IMR-90 (cell line): ENCODE results near the gene VAV3. TPM values are rescaled to one million over a fixed set of nuclear protein-coding genes. Genes with fewer than 3 reads are reported as not detected.

Experiments used
- ATAC-seq: fragments of 200-7000 bp; cut with Tn5 transposase; 2 replicates; pipeline ENCODE4 v1.9.1; 2020; ENCODE audit warnings: low read depth, mild to moderate bottlenecking, moderate library complexity
- BruUV-seq: library from RNA; stranded (reverse); fragments of 400-500 nt; replicated peaks from 2 replicates; lab custom pipeline; 2021; lab: Mats Ljungman, UMichigan
- CTCF ChIA-PET: fragments of 300-600 bp; formaldehyde crosslinking; extraction: SDS; loops from one replicate; lab custom pipeline; 2021; ENCODE audit warnings: antibody characterized with exemption; lab: Yijun Ruan, JAX
- POLR2A ChIA-PET: fragments of 300-600 bp; sonication (Branson Sonifier 250); formaldehyde crosslinking; loops from one replicate; lab custom pipeline; 2022; ENCODE audit warnings: antibody characterized with exemption; ENCODE audit not compliant: unreplicated experiment; lab: Charles Lee
- DNase-seq: peaks from one replicate; pipeline ENCODE4 v3.0.0; 2013
- H2AFZ ChIP-seq: replicated peaks from 2 replicates; pipeline ENCODE3; 2013; ENCODE audit warnings: low read length, mild to moderate bottlenecking; ENCODE audit not compliant: poor library complexity
- H2AK5ac ChIP-seq: 2 replicates; pipeline ENCODE4 v1.6.1; 2013; ENCODE audit warnings: low read depth, low read length, inconsistent platforms
- H2AK9ac ChIP-seq: replicated peaks from 2 replicates; pipeline ENCODE3; 2013; ENCODE audit warnings: mild to moderate bottlenecking, low read depth, low read length, moderate library complexity; ENCODE audit not compliant: poor library complexity
- H2BK120ac ChIP-seq: 2 replicates; pipeline ENCODE4 v1.6.1; 2013; ENCODE audit warnings: low read depth, low read length, inconsistent platforms
- H2BK15ac ChIP-seq: 3 replicates; pipeline ENCODE4 v1.6.1; 2013; ENCODE audit warnings: low read depth, low read length, inconsistent platforms
- H2BK20ac ChIP-seq: 2 replicates; pipeline ENCODE4 v1.6.1; 2013; ENCODE audit warnings: low read depth, mild to moderate bottlenecking, inconsistent platforms, low read length, moderate library complexity
- H2BK5ac ChIP-seq: 2 replicates; pipeline ENCODE4 v1.6.1; 2013; ENCODE audit warnings: mild to moderate bottlenecking, low read depth, low read length, inconsistent platforms; ENCODE audit not compliant: poor library complexity, severe bottlenecking
- H3K14ac ChIP-seq: replicated peaks from 2 replicates; pipeline ENCODE4 v1.6.1; 2013; ENCODE audit warnings: low read depth, low read length, inconsistent platforms
- H3K18ac ChIP-seq: 2 replicates; pipeline ENCODE4 v1.6.1; 2013; ENCODE audit warnings: low read depth, low read length, control low read depth
- H3K23ac ChIP-seq: 2 replicates; pipeline ENCODE4 v1.6.1; 2013; ENCODE audit warnings: low read depth, low read length, inconsistent platforms
- H3K27ac ChIP-seq: 2 replicates; pipeline ENCODE4 v1.5.1; 2013; ENCODE audit warnings: mild to moderate bottlenecking, control low read depth, low read length; ENCODE audit not compliant: insufficient read depth
- H3K27me3 ChIP-seq: 2 replicates; pipeline ENCODE4 v1.6.1; 2013; ENCODE audit warnings: low read length; ENCODE audit not compliant: control insufficient read depth, insufficient read depth
- H3K36me3 ChIP-seq: 2 replicates; pipeline ENCODE4 v1.6.1; 2013; ENCODE audit warnings: low read length, mixed read lengths; ENCODE audit not compliant: control insufficient read depth, insufficient read depth
- H3K4ac ChIP-seq: 2 replicates; pipeline ENCODE4 v1.6.1; 2013; ENCODE audit warnings: low read depth, low read length, inconsistent platforms
- H3K4me1 ChIP-seq: 2 replicates; pipeline ENCODE4 v1.6.1; 2013; ENCODE audit warnings: low read length, mixed read lengths; ENCODE audit not compliant: control insufficient read depth, insufficient read depth
- H3K4me2 ChIP-seq: 2 replicates; pipeline ENCODE4 v1.6.1; 2013; ENCODE audit warnings: low read depth, mild to moderate bottlenecking, control low read depth, low read length, moderate library complexity
- H3K4me3 ChIP-seq: 2 replicates; pipeline ENCODE4 v1.5.1; 2013; ENCODE audit warnings: low read depth, mild to moderate bottlenecking, control low read depth, low read length, moderate library complexity; ENCODE audit not compliant: insufficient read depth
- H3K56ac ChIP-seq: 2 replicates; pipeline ENCODE4 v1.6.1; 2013; ENCODE audit warnings: low read length, inconsistent platforms; ENCODE audit not compliant: insufficient read depth; ENCODE audit errors: extremely low read depth
- H3K79me1 ChIP-seq, 2 experiments: 2 replicates each; pipeline ENCODE4 v1.6.1; 2013; ENCODE audit warnings: low read length in 2 of 2, inconsistent platforms in 1 of 2, low read depth in 1 of 2
- H3K9ac ChIP-seq: 2 replicates; pipeline ENCODE4 v1.6.1; 2013; ENCODE audit warnings: low read depth, low read length, control low read depth
- H3K9me1 ChIP-seq: 2 replicates; pipeline ENCODE4 v1.6.1; 2013; ENCODE audit warnings: low read length, inconsistent platforms; ENCODE audit not compliant: insufficient read depth
- H3K9me3 ChIP-seq: 2 replicates; pipeline ENCODE4 v1.6.1; 2013; ENCODE audit warnings: low read length; ENCODE audit not compliant: control insufficient read depth, insufficient read depth
- H4K20me1 ChIP-seq: 2 replicates; pipeline ENCODE4 v1.6.1; 2013; ENCODE audit warnings: low read length, inconsistent platforms; ENCODE audit not compliant: insufficient read depth
- H4K5ac ChIP-seq: 2 replicates; pipeline ENCODE4 v1.6.1; 2013; ENCODE audit warnings: mild to moderate bottlenecking, low read depth, low read length, control low read depth
- H4K8ac ChIP-seq, 2 experiments: 2 replicates each; pipeline ENCODE4 v1.6.1; 2013; ENCODE audit warnings: low read depth in 2 of 2, low read length in 2 of 2, control low read depth in 1 of 2, inconsistent platforms in 1 of 2
- H4K91ac ChIP-seq: 2 replicates; pipeline ENCODE4 v1.6.1; 2013; ENCODE audit warnings: low read depth, low read length, inconsistent platforms; ENCODE audit not compliant: insufficient read depth
- RAD21 ChIP-seq: IDR thresholded peaks from 2 replicates; pipeline ENCODE4 v1.6.1; 2012; ENCODE audit warnings: low read length, improper control_type of control experiment
- USF2 ChIP-seq: fragments of 150-350 bp; IDR thresholded peaks from 2 replicates; pipeline ENCODE4 v1.6.1; 2017; ENCODE audit warnings: mild to moderate bottlenecking, antibody characterized with exemption, low read length, low read depth
- WGBS, 2 experiments: methylation state at CpG; one replicate each; pipeline versions ENCODE4 v1.1.5 to v1.1.7; 2013; ENCODE audit warnings: missing lambda C conversion rate in 2 of 2; ENCODE audit not compliant: insufficient read length in 1 of 2; ENCODE audit errors: extremely low coverage in 2 of 2; 5-methylcytosine and 5-hydroxymethylcytosine counted together
- dilution Hi-C: fragments of 300-500 bp; cut with HindIII; formaldehyde crosslinking; loops from one replicate; pipeline ENCODE4 v1.14.3; 2018; ENCODE audit warnings: low sequenced_read_pairs; ENCODE audit not compliant: unreplicated experiment
- in situ Hi-C: fragments of 300-500 bp; cut with MboI; formaldehyde crosslinking; loops from 3 replicates; pipeline ENCODE4 v1.14.3; 2019; ENCODE audit warnings: low sequenced_read_pairs, inconsistent platforms, mixed read lengths
- intact Hi-C: fragments of 100-400 bp; cut with micrococcal nuclease; formaldehyde crosslinking; loops from 2 replicates; pipeline ENCODE4 v1.10.0; 2022
- polyA plus RNA-seq, 3 experiments: library from polyadenylated mRNA; depleted of rRNA; stranded (reverse); fragments of >200 nt; gene quantifications; 2 replicates each; pipeline ENCODE4 v1.2.3, GENCODE V29; 2012; ENCODE audit warnings: low replicate concordance in 1 of 3
- total RNA-seq: library from RNA; depleted of rRNA; stranded (reverse); fragments of >200 nt; gene quantifications from 2 replicates; pipeline ENCODE4 v1.2.3, GENCODE V29; 2012

The VAV3 gene
- total and polyA plus RNA-seq, 2 of the 4 experiments (the other 2 are of a cell fraction): 0.12 to 0.18 TPM

GRCh38 chr1:107664982-107665925, 299.7 kb downstream of the VAV3 start (continued):
- no peak for TF ChIP-seq RAD21

- Histone ChIP-seq H3K79me1 (no peaks in the 10 kb centered on the region), H3K36me3 (no peaks in the 10 kb centered on the region), H3K23ac (no peak overlapping the region), H3K4me2 (no peak overlapping the region), H4K91ac (no peak overlapping the region), H2BK20ac (no peak overlapping the region), H2BK5ac (no peak overlapping the region), H4K8ac (no peak overlapping the region), H4K5ac (no peak overlapping the region), H3K27ac (no peak overlapping the region), H3K18ac (no peak overlapping the region), H2AFZ (no peak overlapping the region), H3K27me3 (no peaks in the 10 kb centered on the region), H2AK9ac (no peak overlapping the region), H3K4me1 (no peaks in the 10 kb centered on the region), H3K9ac (no peak overlapping the region), H2AK5ac (no peak overlapping the region), H2BK120ac (no peak overlapping the region), H4K20me1 (no peaks in the 10 kb centered on the region), H3K14ac (no peak overlapping the region), H3K56ac (no peak overlapping the region), H2BK15ac (no peak overlapping the region), H3K9me1 (no peaks in the 10 kb centered on the region), H3K4me3 (no peak overlapping the region), H3K9me3 (no peaks in the 10 kb centered on the region), H3K4ac (no peak overlapping the region)
- dilution Hi-C loops (no loop called here), in situ Hi-C loops (no loop called here), intact Hi-C loops (no loop called here)
- CTCF ChIA-PET: interaction anchor here (0.7 kb wide), 1 partner anchor 23 kb away, joined by 13 read pairs; no protein-coding TSS in a partner anchor
- no peak for ATAC-seq
- WGBS, 2 experiments: no CpG with 5 or more reads among the region's 2 CpGs
- no peak for TF ChIP-seq RAD21
- TF ChIP-seq USF2: no peak
- no peak for DNase-seq
- POLR2A ChIA-PET: no interaction called here
- no TSS peak for BruUV-seq
Measured at GRCh38 chr1:107662971-107663370, 302.0 kb downstream of the VAV3 start.
